NCI-H187 treated with DMSO at 0.1 percent for 48 hours (cell line): Measurements from ENCODE around the gene CARNS1.

Experiments
- DNase-seq: peaks from one replicate; lab custom pipeline; 2025; lab: John Stamatoyannopoulos, UW

CARNS1 gene

DNA sequence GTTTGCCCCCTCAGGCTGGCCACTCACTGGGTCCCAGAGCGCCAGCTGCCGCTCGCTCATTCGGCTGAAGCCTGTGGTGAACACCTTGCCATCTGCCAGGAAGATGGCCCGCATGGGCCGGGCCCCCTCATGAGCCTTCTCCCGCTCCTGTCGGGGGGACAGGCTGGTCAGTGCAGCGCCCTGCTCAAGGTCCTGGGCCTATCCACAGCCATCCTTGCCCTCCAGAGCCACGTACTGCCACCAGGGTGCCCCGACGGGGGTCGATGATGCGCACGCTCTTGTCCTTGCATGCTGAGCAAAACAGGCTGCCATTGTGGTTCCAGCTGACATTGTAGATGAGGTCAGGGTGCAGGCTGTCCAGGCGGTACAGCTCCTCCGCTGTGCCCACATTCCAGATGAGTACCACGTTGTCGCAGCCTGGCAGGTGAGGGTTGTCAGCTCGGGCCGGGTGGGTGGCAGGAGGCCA is 25.7 kb downstream of the CARNS1 start:
- no peak for DNase-seq

DNA sequence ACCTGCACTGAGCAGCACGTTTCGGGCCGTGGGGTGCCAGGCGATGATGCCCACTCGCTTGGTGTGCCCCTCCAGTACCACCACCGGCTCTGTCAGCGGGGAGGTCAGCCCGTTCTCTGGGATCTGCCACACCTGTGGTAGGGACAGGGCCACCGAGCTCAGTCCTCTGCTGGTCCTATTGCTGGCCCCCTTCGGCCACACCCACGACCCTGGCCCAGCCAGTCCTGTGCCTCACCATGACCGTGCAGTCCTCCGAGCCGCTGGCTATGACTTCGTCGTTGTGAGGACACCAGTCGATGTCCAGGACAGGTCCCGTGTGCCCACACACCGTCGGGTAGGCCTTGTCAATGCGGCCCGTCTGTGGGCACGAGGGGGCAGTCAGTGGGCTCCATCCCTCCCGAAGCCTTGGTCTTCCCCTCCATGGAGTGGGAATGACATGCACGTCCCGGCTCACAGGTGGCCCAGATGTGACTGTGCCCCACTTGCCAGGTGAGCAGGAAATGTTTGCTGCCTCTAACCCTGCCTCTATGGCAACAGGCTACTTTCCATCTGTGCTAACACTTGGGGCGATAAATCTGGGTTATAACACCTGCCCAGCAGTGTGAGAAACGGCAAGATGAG is 26.4 kb downstream of the CARNS1 start:
- no peak for DNase-seq

DNA sequence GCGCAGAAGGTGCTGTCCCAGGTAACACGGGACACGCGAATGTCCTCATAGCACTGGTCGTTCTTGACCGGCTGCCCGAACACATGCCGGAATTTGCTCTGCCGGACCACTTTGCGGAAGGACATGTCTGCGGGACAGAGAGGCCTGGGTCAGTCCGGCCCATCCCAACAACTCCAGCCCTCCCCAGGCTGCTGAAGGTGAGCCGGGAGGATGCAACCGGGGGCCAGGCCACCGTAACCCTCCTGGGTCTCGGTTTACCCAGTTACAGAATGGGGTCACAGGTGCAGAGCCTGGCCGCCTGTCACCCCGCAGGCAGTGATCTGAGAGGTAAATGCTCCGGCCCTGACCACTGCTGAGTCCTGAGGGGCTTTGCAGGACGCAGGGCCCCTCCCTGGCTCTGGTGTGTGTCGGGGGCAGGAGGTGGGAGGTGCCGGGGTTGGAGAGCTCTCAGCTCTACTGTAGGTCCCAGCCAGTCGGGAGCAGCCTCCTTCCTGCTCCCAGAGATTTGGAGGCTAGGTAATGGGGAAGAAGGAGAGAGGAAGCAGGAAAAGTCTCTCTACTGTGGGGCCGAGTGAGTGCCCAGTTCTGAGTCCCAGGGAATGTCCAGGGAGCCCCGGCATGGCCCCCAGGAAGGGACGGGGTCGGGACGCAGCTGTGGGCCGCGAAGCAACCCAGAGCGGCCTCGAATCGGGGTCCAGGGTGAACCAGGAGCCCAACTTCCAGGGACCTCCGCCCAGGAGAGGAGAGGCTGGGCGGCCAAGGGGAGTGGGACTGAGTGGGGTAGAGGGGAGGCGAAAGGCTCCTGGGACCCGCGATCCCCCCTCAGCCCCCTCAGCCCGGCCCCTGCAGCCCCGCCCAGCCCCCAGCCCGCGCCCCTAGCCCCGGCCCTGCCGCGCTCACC is 27.3 kb downstream of the CARNS1 start:
- no peak for DNase-seq

DNA sequence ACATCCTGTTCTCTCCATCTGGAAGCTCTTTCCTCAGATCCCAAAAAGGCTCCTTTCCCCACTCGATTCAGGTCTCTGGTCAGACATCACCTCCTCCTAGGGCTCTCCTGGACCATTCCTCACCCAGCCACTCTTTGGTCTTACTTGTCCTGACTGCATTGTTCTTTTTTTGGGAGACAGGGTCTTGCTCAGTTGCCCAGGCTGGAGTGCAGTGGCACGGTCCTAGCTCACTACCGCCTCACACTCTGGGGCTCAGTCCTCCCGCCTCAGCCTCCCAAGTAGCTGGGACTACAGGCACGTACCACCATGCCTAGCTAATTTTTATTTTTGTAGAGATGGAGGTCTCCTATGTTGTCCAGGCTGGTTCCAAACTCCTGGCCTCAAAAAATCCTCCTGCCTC is 30.0 kb downstream of the CARNS1 start:
- DNase-seq, result no peak

DNA sequence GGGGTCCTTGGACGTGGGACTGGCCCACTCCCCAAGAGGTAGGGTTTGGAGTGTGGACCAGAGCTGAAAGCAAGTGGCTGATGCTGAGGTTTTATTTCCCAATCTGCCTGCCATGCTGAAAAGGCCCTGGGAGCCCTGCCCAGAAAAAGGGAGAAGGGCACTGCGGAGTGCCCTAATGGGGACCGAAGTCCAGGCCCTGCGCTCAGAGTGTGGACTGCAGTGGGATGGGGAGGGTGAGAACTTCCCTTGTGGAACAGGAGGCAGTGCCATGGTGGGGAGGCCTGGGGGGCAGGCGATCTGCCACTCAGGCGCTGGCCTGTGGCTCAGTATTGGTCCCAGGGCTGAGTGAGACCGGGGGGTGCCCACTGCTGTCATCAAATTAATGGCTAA is 32.7 kb downstream of the CARNS1 start:
- no peak for DNase-seq

DNA sequence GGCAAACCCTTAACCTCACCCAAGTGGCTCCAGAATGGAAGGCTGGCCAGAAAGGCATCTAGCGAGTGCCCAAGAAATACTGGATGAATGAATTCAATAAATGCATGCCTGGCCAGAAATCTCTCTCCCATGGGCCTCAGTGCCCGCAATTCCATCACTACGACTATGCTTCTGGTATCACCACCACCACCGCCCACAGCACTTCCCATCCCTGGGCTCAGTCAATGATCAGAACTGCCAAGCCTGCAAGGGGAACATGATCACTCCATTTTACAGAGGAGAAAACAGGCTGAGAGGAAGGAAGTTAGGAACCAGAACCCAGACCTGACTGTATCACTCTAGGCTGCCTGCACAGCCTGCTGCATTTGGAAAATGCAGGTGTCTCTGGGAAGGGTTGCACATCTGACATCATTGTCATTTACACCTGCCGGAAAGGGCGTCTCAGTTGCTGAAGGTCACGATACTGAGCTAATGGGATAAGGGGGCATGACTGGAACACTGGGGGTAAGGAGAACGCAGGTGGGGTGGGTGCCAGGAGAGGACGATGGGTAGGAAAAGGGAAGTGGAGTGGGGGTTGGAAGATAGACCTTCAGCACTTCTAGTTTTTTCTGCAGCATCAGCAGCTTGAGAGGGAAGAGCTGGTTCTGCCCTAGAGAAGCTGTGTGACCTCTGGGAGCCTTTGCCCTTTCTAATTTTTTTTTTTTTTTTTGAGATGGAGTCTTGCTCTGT is 33.8 kb downstream of the CARNS1 start:
- no peak for DNase-seq

DNA sequence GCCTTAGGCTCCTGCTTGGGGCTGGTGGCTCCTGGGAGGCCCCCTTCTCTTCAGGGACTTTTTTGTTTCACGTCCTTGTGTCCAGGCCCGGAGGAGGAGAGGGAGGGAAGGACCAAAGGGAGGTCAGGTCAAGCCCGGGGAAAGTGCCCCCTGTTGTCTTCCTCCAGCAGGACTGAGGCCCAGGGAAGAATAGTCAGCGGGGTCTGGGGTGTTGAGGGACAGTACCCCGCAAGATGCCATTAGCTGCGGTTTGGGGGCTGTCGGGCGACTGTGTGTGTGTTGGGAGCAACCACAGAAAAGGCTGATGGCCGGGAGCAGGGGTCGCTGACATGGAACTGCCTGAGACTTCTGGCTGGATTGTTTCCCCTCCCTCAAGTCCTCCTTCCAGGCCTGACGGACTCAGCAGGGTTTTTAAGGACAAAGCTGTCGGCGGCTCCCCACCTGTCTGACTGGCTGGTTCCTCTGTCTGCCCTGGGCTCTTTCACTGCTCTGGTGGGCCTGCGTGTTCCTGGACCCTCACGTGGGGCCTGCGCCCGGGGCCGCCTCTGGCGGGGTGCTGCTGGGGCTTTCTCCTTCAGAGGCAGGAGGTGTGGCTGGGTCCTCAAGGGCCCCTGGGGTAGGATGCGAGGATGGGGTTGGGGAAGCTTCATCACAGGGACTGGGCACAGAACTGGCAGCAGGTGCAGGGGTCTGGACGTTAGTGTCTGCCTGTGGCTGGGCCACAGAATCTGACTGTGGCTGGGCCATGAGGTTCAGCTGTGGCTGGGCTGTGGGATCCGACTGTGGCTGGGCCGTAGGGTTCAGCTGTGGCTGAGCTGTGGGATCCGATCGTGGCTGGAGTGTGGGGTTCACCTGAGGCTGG is 35.5 kb downstream of the CARNS1 start:
- DNase-seq, result no peak

DNA sequence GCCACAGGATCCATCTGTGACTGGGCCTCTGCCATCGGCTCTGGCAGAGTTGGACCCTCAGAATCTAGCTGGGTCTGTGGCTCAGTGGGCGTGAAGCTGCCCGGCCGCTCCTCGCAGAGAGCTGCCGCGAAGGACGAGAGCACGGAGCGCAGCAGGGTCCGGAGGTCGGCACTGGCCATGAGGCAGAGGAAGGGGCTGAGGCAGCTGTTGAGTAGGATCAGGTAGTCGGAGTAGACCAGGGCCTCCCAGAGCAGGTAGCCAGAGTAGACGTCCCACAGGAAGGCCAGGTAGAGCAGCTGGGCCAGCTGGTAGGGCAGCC is 36.1 kb downstream of the CARNS1 start:
- no peak for DNase-seq

DNA sequence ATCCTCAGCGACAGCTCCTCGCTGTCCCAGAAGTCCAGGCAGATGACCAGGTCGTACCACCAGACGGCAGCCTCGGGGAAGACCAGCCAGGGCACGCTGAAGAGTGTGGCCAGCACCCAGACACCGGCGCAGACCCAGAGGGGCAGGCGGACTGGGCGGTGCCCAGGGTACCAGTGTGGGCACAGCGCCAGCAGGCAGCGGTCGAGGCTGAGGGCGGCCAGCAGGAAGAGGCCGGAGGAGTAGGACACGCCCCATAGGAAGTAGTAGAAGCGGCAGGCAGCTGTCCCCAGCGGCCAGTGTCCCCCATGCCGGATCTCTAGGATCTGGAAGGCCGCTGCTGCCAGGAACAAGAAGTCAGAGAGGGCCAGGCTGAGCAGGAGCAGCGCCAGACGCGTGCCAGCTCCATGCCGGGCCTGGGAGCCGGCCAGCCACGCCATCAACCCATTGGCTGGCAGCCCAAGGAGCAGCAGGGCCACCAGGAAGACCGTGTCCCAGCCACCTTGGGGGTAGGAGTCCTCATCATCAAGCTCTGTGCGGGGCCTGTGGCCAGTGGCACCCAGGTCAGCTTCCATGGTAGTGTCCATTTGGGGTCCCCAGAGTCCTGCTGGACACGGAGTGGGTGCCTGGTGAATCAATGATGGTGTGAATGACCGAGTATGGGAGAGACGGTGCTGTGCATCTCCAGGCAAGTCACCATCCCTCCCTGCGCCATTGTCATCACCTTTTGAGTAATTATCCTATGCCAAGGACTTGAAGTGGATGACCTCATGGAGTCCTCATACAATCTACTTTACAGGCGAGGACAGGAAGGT is 36.9 kb downstream of the CARNS1 start, which contains the start of gene GPR152:
Gene GPR152 (minus strand): TSS at position 589 of the 812 bp plus-strand sequence. CDS start 5 bp downstream, at position 584.
- DNase-seq, result no peak

DNA sequence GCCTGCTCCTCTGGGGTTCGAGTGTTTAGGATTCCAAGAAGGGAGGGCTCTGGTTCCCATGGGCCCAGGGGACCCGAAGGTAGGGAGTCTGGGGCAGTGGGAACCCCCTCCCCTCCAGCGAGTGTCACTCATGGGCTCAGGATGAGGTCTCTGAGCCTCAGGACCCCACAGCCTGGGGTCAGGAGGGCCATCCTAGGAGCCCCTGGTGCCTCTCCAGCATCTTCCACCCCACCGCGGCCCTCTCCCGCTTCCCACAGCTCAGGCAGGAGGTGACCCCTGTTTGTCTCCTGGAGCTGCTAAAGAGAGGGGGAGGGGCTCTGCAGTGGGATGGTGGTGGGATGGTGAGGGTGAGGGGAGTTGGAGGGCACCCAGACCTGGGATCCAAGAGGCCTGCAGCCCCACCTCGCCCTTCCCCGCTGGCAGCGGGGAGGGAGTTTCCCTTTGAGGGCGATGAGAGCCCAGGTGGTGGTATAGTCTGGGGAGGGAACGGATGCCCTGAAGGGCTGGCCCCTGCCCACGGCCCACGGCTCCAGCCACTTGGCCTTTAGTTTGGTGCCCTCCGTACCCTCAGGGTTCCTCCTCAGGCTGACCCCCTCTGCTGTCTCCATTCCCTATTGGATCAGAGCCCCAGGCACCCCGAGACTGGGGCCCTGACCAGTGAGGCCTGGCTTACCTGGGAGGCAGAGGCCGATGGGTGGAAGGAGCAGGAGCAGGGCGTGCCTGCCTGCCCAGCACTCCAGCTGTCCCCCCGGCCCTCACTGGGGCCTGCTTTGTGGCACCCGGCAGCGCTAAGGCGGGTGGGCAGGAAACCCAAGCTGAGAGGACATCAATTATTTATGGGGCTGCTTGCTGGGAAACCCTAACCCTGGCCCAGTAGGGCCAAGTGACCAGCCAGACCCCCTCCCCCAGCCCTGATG is 38.6 kb downstream of the CARNS1 start:
- DNase-seq, result no peak

DNA sequence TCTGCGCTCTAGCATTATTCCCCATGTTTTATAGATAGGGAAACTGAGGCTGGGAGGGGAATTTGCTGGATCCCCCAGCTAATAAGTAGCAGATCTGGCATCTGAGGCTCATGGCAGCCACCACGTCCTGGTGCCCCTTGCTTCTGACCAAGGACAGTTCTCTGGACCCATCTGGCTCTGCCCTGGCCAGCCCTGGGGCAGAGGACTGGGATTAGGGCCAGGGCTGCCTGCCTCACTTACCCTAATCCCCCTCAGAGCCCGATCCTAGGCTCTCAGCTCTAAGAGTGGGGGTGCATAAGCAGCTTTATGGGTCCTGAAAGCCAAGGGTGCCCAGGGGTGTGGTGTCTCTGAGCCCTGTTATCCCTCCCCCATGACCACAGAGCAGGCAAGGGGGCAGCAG is 39.6 kb downstream of the CARNS1 start, which contains the start of gene CABP4:
Gene CABP4 (plus strand): TSS at position 301 of the 400 bp plus-strand sequence. CDS start 70 bp downstream, at position 371.
- DNase-seq, result no peak

DNA sequence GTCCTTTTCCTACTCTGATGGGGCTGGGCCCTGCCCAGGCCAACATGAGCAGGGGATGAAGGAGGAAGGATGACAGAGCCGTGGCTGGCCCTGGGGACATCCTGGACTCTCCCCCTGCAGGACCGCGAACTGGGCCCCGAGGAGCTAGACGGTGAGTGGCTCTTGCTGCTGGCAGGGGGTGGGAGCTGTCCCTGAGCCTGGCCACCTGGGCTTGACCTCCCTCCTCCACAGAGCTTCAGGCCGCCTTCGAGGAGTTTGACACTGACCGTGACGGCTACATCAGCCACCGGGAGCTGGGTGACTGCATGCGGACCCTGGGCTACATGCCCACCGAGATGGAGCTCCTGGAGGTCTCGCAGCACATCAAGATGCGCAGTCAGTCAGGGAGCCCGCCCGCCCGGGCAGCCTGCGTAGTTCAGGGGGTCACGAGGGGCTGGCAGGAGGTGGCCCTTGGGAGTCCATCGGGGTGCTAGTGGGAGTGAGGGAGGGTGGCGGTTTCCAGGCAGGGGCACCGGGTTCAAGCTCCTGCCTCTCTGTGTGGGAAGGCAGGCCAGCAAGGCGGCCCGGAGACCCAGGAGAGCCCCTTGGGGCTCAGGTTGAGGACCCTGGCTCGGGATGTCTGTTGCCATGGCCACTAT is 40.7 kb downstream of the CARNS1 start:
- DNase-seq, result no peak

DNA sequence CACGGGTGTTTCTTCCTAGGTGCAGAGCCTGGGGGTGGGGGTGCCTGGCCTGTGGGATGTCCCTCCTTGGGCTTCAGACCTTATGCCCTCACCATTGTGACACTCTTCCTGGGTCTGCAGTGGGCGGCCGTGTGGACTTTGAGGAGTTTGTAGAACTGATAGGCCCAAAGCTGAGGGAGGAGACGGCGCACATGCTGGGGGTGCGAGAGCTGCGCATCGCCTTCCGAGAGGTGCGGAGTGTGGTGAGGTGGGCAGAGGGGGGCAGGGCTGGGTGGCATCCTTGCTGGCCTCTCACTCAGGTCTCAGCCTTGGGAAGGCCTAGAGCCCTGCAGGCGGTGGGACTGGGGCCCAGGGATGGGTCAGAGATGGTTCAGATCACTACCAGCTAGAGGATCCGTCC is 42.0 kb downstream of the CARNS1 start:
- no peak for DNase-seq

DNA sequence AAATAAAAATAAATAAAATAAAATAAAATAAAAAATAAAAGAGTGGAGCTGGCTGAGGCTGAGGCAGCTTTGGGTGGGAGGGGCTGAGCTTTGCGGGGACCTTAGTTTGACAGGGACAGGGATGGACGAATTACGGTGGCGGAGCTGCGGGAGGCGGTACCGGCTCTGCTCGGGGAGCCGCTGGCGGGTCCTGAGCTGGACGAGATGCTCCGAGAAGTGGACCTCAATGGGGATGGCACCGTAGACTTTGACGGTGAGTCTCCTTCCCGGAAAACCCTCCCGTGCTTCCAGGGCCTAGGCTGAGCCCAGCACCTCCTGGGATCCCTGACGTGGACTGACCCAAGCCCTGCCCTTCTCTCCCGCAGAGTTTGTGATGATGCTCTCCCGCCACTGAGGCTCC is 42.8 kb downstream of the CARNS1 start:
- DNase-seq, result no peak

DNA sequence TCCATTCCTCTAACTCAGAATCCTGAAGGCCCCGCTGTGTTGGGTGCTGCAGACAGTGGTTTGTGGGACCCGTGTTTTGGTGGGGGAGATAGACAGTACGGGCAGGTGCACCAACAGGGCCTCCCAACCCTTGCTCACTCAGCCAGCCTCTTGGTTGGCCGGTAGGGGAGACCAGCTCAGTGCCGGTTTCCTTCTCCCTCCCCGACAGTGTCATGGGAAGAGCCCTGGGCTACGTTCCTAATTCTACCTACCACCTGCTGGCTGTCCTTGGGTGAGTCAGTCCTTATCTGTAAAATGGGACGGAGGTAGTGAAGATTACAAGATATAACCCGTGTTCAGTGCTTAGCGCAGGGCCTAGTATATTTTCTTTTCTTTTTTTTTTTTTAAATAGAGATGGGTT is 47.7 kb downstream of the CARNS1 start:
- no peak for DNase-seq

DNA sequence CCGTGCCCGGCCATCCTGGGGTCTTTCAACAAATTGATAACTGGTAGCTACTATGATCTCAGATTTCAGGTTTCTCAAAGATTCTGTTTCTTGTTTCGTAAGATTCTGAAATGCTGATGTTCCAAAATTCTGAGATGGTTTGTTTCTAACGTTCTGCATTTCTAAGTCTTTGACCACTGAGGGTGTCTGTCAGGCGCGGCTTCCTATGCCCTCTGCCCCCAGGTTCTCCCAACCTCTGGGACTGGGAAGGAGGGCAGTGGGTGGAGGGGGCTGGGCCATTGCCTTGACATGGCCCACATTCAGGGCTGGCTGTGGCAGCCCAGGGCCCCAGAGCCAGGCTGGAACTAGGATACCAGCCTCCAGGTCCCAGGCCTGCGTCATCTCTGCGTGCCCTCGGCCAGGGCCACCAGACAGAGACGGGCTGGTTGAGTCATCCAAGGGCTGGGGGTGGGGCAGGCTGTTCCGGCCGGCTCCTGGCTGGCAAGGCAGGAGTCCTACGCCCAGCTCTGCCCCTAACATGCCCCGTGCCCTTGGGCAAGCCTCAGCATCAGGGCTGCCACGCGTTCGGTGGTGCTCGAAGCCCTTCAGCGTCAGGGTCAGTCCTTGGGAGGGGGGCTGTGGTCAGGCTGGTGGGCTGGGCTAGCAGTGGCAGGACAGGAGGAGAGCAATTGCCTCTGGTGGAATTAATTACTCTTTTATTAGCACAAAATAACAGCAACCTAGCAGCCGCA is 48.4 kb downstream of the CARNS1 start:
- DNase-seq, result no peak

DNA sequence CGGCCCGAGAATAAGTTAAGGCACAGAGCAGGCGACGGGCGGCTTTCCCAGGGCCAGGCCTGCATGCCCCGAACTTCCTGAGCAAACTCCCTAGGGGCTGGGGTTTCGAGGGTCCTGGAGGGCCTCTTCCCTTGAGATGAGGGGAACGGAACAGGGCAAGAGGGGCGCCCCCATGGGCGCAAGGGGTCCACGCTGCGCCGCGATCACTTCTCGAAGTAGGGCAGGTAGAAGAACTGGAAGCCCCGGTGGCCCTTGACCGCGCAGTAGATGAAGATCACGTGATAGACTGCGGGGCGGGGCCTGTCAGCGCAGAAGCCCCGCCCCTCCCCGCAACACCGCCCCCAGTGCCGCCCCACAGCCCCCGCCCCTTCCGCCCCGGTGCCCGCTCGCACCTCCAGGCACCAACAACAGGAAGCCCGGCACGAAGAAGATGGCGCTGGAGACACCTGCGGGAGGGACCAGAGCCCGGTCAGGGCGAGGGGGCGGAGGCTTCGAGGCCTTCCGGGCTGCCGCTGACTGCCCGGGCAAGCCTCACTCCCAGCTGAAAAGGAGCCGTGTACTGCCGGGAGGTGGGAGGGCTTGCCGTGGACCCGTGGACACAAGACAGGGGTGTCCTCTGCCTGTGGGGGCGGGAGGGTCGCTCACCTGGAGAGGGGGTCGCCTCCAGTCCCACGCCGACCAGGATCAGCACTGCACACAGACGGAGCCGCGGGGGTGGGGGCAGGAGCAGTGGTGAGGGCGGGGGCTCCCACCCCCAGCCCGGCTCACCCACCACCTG is 49.1 kb downstream of the CARNS1 start:
- DNase-seq, result peak; percentile 76

DNA sequence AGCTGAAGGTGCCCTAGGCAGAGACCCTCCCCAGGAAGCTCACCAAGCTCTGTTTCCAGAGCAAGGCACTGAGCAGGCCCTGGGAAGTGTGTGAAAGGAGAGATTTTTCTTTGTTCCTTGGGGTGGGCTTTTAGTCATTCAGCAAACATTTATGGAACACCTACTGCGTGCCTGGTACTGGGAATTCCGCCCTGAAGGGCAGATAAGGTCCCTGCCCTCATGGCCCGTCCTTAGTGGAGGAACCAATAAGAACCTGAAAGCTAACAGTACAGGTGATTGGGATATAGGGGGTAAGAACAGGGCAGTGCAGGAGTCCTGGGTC is 49.7 kb downstream of the CARNS1 start:
- no peak for DNase-seq
